Mucosa of descending colon (tissue), 3 donors: Measurements from ENCODE around the gene LRG1. TPM values are rescaled to one million over a fixed set of nuclear protein-coding genes. Genes with fewer than 3 reads are reported as not detected.

ENCODE experiments used
- ATAC-seq: fragments of 200-7000 bp; cut with Tn5 transposase; one replicate; pipeline ENCODE4 v1.9.1; 2020; ENCODE audit warnings: mild to moderate bottlenecking, moderate library complexity
- DNase-seq, 3 donors: peaks; one replicate each; pipeline ENCODE4 v3.0.0-alpha.2; 2020
- H3K36me3 ChIP-seq: fragments of 200-600 bp; one replicate; pipeline ENCODE4 v1.8.0; 2021; ENCODE audit warnings: low read depth, mild to moderate bottlenecking
- H3K4me1 ChIP-seq: fragments of 200-600 bp; one replicate; pipeline ENCODE4 v1.8.0; 2021; ENCODE audit warnings: low read depth, mild to moderate bottlenecking
- H3K4me3 ChIP-seq: fragments of 200-600 bp; one replicate; pipeline ENCODE4 v1.8.0; 2021; ENCODE audit warnings: mild to moderate bottlenecking
- H3K9me3 ChIP-seq: fragments of 200-600 bp; one replicate; pipeline ENCODE4 v1.8.0; 2021; ENCODE audit warnings: mild to moderate bottlenecking
- CTCF ChIP-seq: fragments of 200-600 bp; IDR thresholded peaks from one replicate; pipeline ENCODE4 v1.8.0; 2022; ENCODE audit warnings: antibody characterized with exemption, mild to moderate bottlenecking
- intact Hi-C, 2 donors: fragments of 100-400 bp; cut with DNase I in 1 of 2; cut with micrococcal nuclease in 1 of 2; formaldehyde crosslinking; loops; one replicate each; pipeline versions ENCODE4 v1.11.0 to v1.11.1; 2022; cut with DNase I, micrococcal nuclease
- total RNA-seq, 3 donors: library from RNA; stranded (reverse); fragmentation: NEBNext Ultra II Directional in 2 of 3; extraction: Animal tissue kit (Norgen Biotek cat#: 25700) in 2 of 3; gene quantifications; one replicate each; pipeline versions ENCODE4 v1.2.1 to v1.2.4, GENCODE V29; 2021 to 2023
- donor health status: DM: no; HTN: no; CAD: no; lungs with moderate emphysema.
- donor health status: DM: no; HTN: no; CAD: no.
- donor health status: DM: no; HTN: yes; CAD: no.

Gene LRG1
- total RNA-seq, 3 donors from 2014 or later, result 7.9 to 25.0 (median 22.8) TPM

GRCh38 chr19:4554717-4555116 lies 14.9 kb upstream of the LRG1 start:
- DNase-seq (no peak), ATAC-seq (no peak)
- intact Hi-C loops, result no loop called here
- H3K9me3 ChIP-seq, result no peaks in the 10 kb centered on the region
- no peak overlapping the region for H3K4me3 ChIP-seq
- TF ChIP-seq CTCF, result no peak
- H3K36me3 ChIP-seq, result no peaks in the 10 kb centered on the region
- H3K4me1 ChIP-seq, result no peaks in the 10 kb centered on the region

GRCh38 chr19:4553775-4554174 lies 13.9 kb upstream of the LRG1 start:
- H3K4me3 ChIP-seq, result no peak overlapping the region
- no peaks in the 10 kb centered on the region for H3K4me1 ChIP-seq
- no peak for TF ChIP-seq CTCF
- DNase-seq, result no peak
- H3K36me3 ChIP-seq, result no peaks in the 10 kb centered on the region
- no peak for ATAC-seq
- intact Hi-C loops, result no loop called here
- no peaks in the 10 kb centered on the region for H3K9me3 ChIP-seq

GRCh38 chr19:4553092-4553695 lies 13.4 kb upstream of the LRG1 start:
- intact Hi-C loops, result no loop called here
- TF ChIP-seq CTCF, result no peak
- Histone ChIP-seq H3K9me3 (no peaks in the 10 kb centered on the region), H3K36me3 (no peaks in the 10 kb centered on the region), H3K4me1 (no peaks in the 10 kb centered on the region), H3K4me3 (no peak overlapping the region)
- no peak for ATAC-seq
- DNase-seq, result no peak

GRCh38 chr19:4552525-4552819 lies 12.6 kb upstream of the LRG1 start:
- ATAC-seq, result peak; percentile 26
- Histone ChIP-seq H3K4me3 (no peak overlapping the region), H3K9me3 (no peaks in the 10 kb centered on the region), H3K4me1 (no peaks in the 10 kb centered on the region), H3K36me3 (no peaks in the 10 kb centered on the region)
- TF ChIP-seq CTCF, result no peak
- DNase-seq, result no peak
- intact Hi-C loops, result no loop called here

- Histone ChIP-seq H3K36me3 (no peaks in the 10 kb centered on the region), H3K9me3 (no peaks in the 10 kb centered on the region), H3K4me3 (no peak overlapping the region), H3K4me1 (no peaks in the 10 kb centered on the region)
- no peak for TF ChIP-seq CTCF
- ATAC-seq (no peak), DNase-seq (no peak)
- intact Hi-C loops, result no loop called here
Measured at GRCh38 chr19:4550479-4551050, 10.7 kb upstream of the LRG1 start.

- Histone ChIP-seq H3K9me3 (no peaks in the 10 kb centered on the region), H3K4me3 (no peak overlapping the region), H3K4me1 (no peaks in the 10 kb centered on the region), H3K36me3 (no peaks in the 10 kb centered on the region)
- DNase-seq (no peak), ATAC-seq (no peak)
- no peak for TF ChIP-seq CTCF
- intact Hi-C loops, result no loop called here
Measured at GRCh38 chr19:4550018-4550417, 10.2 kb upstream of the LRG1 start.
